ENCODE data around the gene PARD6G. TPM values are rescaled to one million over a fixed set of nuclear protein-coding genes. Genes with fewer than 3 reads are reported as not detected.
"Not testable (repeated sequence)": the region's sequence is repeated elsewhere in the genome, so short reads cannot be mapped to it uniquely, and the experiment has no call there.

The PARD6G gene
- total RNA-seq, 4 donors from 2014 or later, result 4.6 to 15.9 (median 11.9) TPM

- TF ChIP-seq POLR2A (IDR thresholded peaks at IDR 0.05) (no peak), CTCF (IDR thresholded peaks at IDR 0.05) (no peak)
- Histone ChIP-seq H3K4me1 (no peaks in the 10 kb centered on the region), H3K9me3 (no peaks in the 10 kb centered on the region), H3K36me3 (no peaks in the 10 kb centered on the region), H3K4me3 (no peak overlapping the region), H3K27me3 (no peaks in the 10 kb centered on the region), H3K27ac (no peak overlapping the region)
- intact Hi-C loops (cut with DNase I; ENCODE audit: low total_unique reads), result no loop called here
- no peak for DNase-seq
Observed at GRCh38 chr18:80167331-80167730, 80.0 kb downstream of the PARD6G start.

- DNase-seq, result no peak
- TF ChIP-seq CTCF (IDR thresholded peaks at IDR 0.05) (no peak), POLR2A (IDR thresholded peaks at IDR 0.05) (no peak)
- Histone ChIP-seq H3K9me3 (no peaks in the 10 kb centered on the region), H3K27ac (no peak overlapping the region), H3K4me3 (no peak overlapping the region), H3K27me3 (no peaks in the 10 kb centered on the region), H3K4me1 (no peaks in the 10 kb centered on the region), H3K36me3 (no peaks in the 10 kb centered on the region)
- intact Hi-C loops (cut with DNase I; ENCODE audit: low total_unique reads), result no loop called here
Observed at GRCh38 chr18:80166725-80167124, 80.6 kb downstream of the PARD6G start.

- H3K27me3 ChIP-seq, result no peaks in the 10 kb centered on the region
- H3K4me1 ChIP-seq, result no peaks in the 10 kb centered on the region
- no peak overlapping the region for H3K4me3 ChIP-seq
- intact Hi-C loops (cut with DNase I; ENCODE audit: low total_unique reads), result no loop called here
- TF ChIP-seq CTCF (IDR thresholded peaks at IDR 0.05), result no peak
- TF ChIP-seq POLR2A (IDR thresholded peaks at IDR 0.05), result no peak
- H3K27ac ChIP-seq, result no peak overlapping the region
- H3K36me3 ChIP-seq, result no peaks in the 10 kb centered on the region
- DNase-seq, result no peak
- H3K9me3 ChIP-seq, result no peaks in the 10 kb centered on the region
Observed at GRCh38 chr18:80166240-80166639, 81.1 kb downstream of the PARD6G start.

GRCh38 chr18:80164727-80165355 lies 82.5 kb downstream of the PARD6G start:
- H3K36me3 ChIP-seq; DNase-seq; H3K4me1 ChIP-seq; H3K27me3 ChIP-seq; H3K4me3 ChIP-seq; H3K27ac ChIP-seq; H3K9me3 ChIP-seq; intact Hi-C loops (cut with DNase I; ENCODE audit: low total_unique reads): not testable (repeated sequence)

- Histone ChIP-seq H3K27me3 (no peaks in the 10 kb centered on the region), H3K4me1 (no peaks in the 10 kb centered on the region), H3K36me3 (no peaks in the 10 kb centered on the region), H3K9me3 (no peaks in the 10 kb centered on the region), H3K27ac (no peak overlapping the region), H3K4me3 (no peak overlapping the region)
- intact Hi-C loops (cut with DNase I; ENCODE audit: low total_unique reads), result no loop called here
- DNase-seq, result no peak
- TF ChIP-seq CTCF (IDR thresholded peaks at IDR 0.05), result no peak
- no peak for TF ChIP-seq POLR2A (IDR thresholded peaks at IDR 0.05)
Observed at GRCh38 chr18:80163183-80163582, 84.1 kb downstream of the PARD6G start.
